ENCODE data around the gene PIGQ.

DNA sequence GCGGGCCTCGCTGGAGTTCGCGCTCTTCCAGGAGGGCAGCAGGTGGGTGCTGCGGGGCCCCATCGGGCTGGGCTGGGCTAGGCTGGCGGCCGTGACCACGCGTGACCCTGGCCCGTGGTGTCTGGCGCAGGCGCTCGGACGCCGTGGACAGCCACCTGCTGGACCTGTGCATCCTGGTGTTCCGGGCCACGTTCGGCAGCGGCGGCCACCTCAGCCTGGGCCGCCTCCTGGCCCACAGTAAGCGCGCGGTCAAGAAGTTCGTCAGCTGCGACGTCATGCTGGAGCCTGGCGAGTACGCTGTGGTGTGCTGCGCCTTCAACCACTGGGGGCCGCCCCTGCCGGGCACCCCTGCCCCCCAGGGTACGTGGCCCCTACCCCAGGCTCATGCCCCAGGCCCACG, 17.6 kb upstream of the PIGQ start:
- TF ChIP-seq, protein P1, sequence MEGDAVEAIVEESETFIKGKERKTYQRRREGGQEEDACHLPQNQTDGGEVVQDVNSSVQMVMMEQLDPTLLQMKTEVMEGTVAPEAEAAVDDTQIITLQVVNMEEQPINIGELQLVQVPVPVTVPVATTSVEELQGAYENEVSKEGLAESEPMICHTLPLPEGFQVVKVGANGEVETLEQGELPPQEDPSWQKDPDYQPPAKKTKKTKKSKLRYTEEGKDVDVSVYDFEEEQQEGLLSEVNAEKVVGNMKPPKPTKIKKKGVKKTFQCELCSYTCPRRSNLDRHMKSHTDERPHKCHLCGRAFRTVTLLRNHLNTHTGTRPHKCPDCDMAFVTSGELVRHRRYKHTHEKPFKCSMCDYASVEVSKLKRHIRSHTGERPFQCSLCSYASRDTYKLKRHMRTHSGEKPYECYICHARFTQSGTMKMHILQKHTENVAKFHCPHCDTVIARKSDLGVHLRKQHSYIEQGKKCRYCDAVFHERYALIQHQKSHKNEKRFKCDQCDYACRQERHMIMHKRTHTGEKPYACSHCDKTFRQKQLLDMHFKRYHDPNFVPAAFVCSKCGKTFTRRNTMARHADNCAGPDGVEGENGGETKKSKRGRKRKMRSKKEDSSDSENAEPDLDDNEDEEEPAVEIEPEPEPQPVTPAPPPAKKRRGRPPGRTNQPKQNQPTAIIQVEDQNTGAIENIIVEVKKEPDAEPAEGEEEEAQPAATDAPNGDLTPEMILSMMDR (conservative IDR thresholded peaks at IDR 0.05; ENCODE audit: low read depth in 2 of 2) = no peak
- TF ChIP-seq EZH2 (IDR thresholded peaks at IDR 0.05; ENCODE audit: low read depth, unreplicated experiment) (no peak), ZNF114 (CRISPR knock-in tag; IDR thresholded peaks at IDR 0.05) (no peak), JUNB (IDR thresholded peaks at IDR 0.05; ENCODE audit: unreplicated experiment) (no peak)
- TF ChIP-seq, protein P2, sequence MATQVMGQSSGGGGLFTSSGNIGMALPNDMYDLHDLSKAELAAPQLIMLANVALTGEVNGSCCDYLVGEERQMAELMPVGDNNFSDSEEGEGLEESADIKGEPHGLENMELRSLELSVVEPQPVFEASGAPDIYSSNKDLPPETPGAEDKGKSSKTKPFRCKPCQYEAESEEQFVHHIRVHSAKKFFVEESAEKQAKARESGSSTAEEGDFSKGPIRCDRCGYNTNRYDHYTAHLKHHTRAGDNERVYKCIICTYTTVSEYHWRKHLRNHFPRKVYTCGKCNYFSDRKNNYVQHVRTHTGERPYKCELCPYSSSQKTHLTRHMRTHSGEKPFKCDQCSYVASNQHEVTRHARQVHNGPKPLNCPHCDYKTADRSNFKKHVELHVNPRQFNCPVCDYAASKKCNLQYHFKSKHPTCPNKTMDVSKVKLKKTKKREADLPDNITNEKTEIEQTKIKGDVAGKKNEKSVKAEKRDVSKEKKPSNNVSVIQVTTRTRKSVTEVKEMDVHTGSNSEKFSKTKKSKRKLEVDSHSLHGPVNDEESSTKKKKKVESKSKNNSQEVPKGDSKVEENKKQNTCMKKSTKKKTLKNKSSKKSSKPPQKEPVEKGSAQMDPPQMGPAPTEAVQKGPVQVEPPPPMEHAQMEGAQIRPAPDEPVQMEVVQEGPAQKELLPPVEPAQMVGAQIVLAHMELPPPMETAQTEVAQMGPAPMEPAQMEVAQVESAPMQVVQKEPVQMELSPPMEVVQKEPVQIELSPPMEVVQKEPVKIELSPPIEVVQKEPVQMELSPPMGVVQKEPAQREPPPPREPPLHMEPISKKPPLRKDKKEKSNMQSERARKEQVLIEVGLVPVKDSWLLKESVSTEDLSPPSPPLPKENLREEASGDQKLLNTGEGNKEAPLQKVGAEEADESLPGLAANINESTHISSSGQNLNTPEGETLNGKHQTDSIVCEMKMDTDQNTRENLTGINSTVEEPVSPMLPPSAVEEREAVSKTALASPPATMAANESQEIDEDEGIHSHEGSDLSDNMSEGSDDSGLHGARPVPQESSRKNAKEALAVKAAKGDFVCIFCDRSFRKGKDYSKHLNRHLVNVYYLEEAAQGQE (IDR thresholded peaks at IDR 0.05; ENCODE audit: unreplicated experiment) = no peak

Measured in GM23338 (cell line).